ENCODE measurements around the gene AUTS2.

- TF ChIP-seq EP300 (IDR thresholded peaks at IDR 0.05; ENCODE audit: borderline replicate concordance in 1 of 2, low read depth in 2 of 2, low read length in 2 of 2) (no peak), CTCF (IDR thresholded peaks at IDR 0.05; ENCODE audit: control extremely low read depth in 1 of 3, insufficient read depth in 1 of 3, low read depth in 1 of 3, low read length in 3 of 3) (no peak), CHD2 (IDR thresholded peaks at IDR 0.05; ENCODE audit: low read length) (no peak), TCF12 (IDR thresholded peaks at IDR 0.05; ENCODE audit: low read depth, low read length) (no peak), MAFK (IDR thresholded peaks at IDR 0.05; ENCODE audit: low read depth, low read length) (no peak), SP2 (IDR thresholded peaks at IDR 0.05; ENCODE audit: low read length) (no peak), SP1 (IDR thresholded peaks at IDR 0.05; ENCODE audit: low read depth, low read length) (no peak), RBBP5 (IDR thresholded peaks at IDR 0.05; ENCODE audit: borderline replicate concordance, low read depth, low read length) (no peak), KDM1A (IDR thresholded peaks at IDR 0.05; ENCODE audit: borderline replicate concordance, low read length) (no peak), SRF (IDR thresholded peaks at IDR 0.05; ENCODE audit: low read depth, low read length) (no peak), RFX5 (IDR thresholded peaks at IDR 0.05; ENCODE audit: borderline replicate concordance, low read depth, low read length) (no peak), YY1 (IDR thresholded peaks at IDR 0.05; ENCODE audit: low read depth, low read length) (no peak), POLR2A (IDR thresholded peaks at IDR 0.05; ENCODE audit: control extremely low read depth in 1 of 2, low read depth in 2 of 2, low read length in 2 of 2) (no peak)
These were observed 1107.9 kb downstream of the AUTS2 start for GRCh38 chr7:70706204-70706603.
